ENCODE results near the gene HAPLN3. TPM values are rescaled to one million over a fixed set of nuclear protein-coding genes. Genes with fewer than 3 reads are reported as not detected.

HAPLN3 gene
- total and polyA plus RNA-seq, 9 donors: 2.7 to 10.0 (median 3.9) TPM

- H3K4me1 ChIP-seq (ENCODE audit: insufficient read depth): peaks cover 2% of the 10 kb centered on the region
- 76 to 81% (median 77%) methylated on average over 7 of the region's 7 CpGs for WGBS, 3 donors
- H3K9me3 ChIP-seq: no peaks in the 10 kb centered on the region
- no peaks in the 10 kb centered on the region for H3K36me3 ChIP-seq
- TF ChIP-seq EP300 (IDR thresholded peaks at IDR 0.05) (no peak), POLR2A (IDR thresholded peaks at IDR 0.05) (no peak), CTCF (IDR thresholded peaks at IDR 0.05) (no peak)
- no peak overlapping the region for H3K4me3 ChIP-seq
- DNase-seq: no peak
- H3K27ac ChIP-seq: no peak overlapping the region
- intact Hi-C loops (cut with DNase I): loop anchor here in 1 of 4 donors (10.0 kb wide), 1 partner anchor 267 kb away; the partner anchor contains the start of gene AEN
- H3K27me3 ChIP-seq: no peaks in the 10 kb centered on the region
These were observed 3.6 kb downstream of the HAPLN3 start for GRCh38 chr15:88891540-88892254.

GRCh38 chr15:88890495-88890894, 4.8 kb downstream of the HAPLN3 start:
- no peaks in the 10 kb centered on the region for H3K9me3 ChIP-seq
- no peak overlapping the region for H3K4me3 ChIP-seq
- H3K4me1 ChIP-seq (ENCODE audit: insufficient read depth): peaks cover 2% of the 10 kb centered on the region
- no peak overlapping the region for H3K27ac ChIP-seq
- no peak for DNase-seq
- 87 to 92% (median 91%) methylated on average over 4 of the region's 4 CpGs for WGBS, 3 donors
- TF ChIP-seq CTCF (IDR thresholded peaks at IDR 0.05) (no peak), EP300 (IDR thresholded peaks at IDR 0.05) (no peak)
- no peaks in the 10 kb centered on the region for H3K36me3 ChIP-seq
- intact Hi-C loops (cut with DNase I): loop anchor here in 1 of 4 donors (10.0 kb wide), 1 partner anchor 266 kb away; the partner anchor contains the start of gene AEN
- H3K27me3 ChIP-seq: no peaks in the 10 kb centered on the region

- WGBS, 3 donors: 88 to 93% (median 91%) methylated on average over 5 of the region's 5 CpGs
- TF ChIP-seq POLR2A (IDR thresholded peaks at IDR 0.05): no peak
- no peak for TF ChIP-seq EP300 (IDR thresholded peaks at IDR 0.05)
- TF ChIP-seq CTCF (IDR thresholded peaks at IDR 0.05): no peak
- intact Hi-C loops (cut with DNase I): no loop called here
- no peaks in the 10 kb centered on the region for H3K9me3 ChIP-seq
- DNase-seq: no peak
- H3K27ac ChIP-seq: no peak overlapping the region
- no peaks in the 10 kb centered on the region for H3K36me3 ChIP-seq
- no peaks in the 10 kb centered on the region for H3K4me1 ChIP-seq (ENCODE audit: insufficient read depth)
- H3K27me3 ChIP-seq: no peaks in the 10 kb centered on the region
- no peak overlapping the region for H3K4me3 ChIP-seq
These were observed 6.6 kb downstream of the HAPLN3 start for GRCh38 chr15:88888719-88889118.

GRCh38 chr15:88887068-88887580, 8.2 kb downstream of the HAPLN3 start:
- DNase-seq: no peak
- Histone ChIP-seq H3K4me1 (ENCODE audit: insufficient read depth) (no peaks in the 10 kb centered on the region), H3K27me3 (no peaks in the 10 kb centered on the region), H3K27ac (no peak overlapping the region), H3K9me3 (no peaks in the 10 kb centered on the region), H3K4me3 (no peak overlapping the region), H3K36me3 (no peaks in the 10 kb centered on the region)
- intact Hi-C loops (cut with DNase I): no loop called here
- TF ChIP-seq POLR2A (IDR thresholded peaks at IDR 0.05): no peak
- whole genome bisulfite sequencing, 3 donors: 88 to 90% (median 89%) methylated on average over 18 of the region's 18 CpGs

- H3K27me3 ChIP-seq: no peaks in the 10 kb centered on the region
- H3K36me3 ChIP-seq: no peaks in the 10 kb centered on the region
- TF ChIP-seq EP300 (IDR thresholded peaks at IDR 0.05) (no peak), CTCF (IDR thresholded peaks at IDR 0.05) (no peak), POLR2A (IDR thresholded peaks at IDR 0.05) (no peak)
- no peak for DNase-seq
- H3K4me3 ChIP-seq: no peak overlapping the region
- no peaks in the 10 kb centered on the region for H3K9me3 ChIP-seq
- no peaks in the 10 kb centered on the region for H3K4me1 ChIP-seq (ENCODE audit: insufficient read depth)
- H3K27ac ChIP-seq: no peak overlapping the region
- WGBS, 3 donors: 40 to 42% (median 41%) methylated on average over 4 of the region's 4 CpGs
- intact Hi-C loops (cut with DNase I): no loop called here
These were observed 12.6 kb downstream of the HAPLN3 start for GRCh38 chr15:88882785-88883184.

Measured in ovary (tissue), 9 donors.